Effector memory CD8-positive, alpha-beta T cell (primary cell): ENCODE results near the gene CDC42EP1.
"Not testable (repeated sequence)": the region's sequence is repeated elsewhere in the genome, so short reads cannot be mapped to it uniquely, and the experiment has no call there.

Experiments
- ATAC-seq: fragments of 150-1000 bp; cut with Tn5 transposase; replicated peaks from 2 replicates; pipeline ENCODE4 v1.10.0; 2021; ENCODE audit warnings: mild to moderate bottlenecking, moderate library complexity
- DNase-seq, 3 experiments: peaks; one replicate each; pipeline ENCODE4 v3.0.0; 2021
- H3K27ac Mint-ChIP-seq, 2 donors: one replicate each; pipeline ENCODE4 v1.8.0; 2022; ENCODE audit warnings: mild to moderate bottlenecking in 2 of 2, mixed read lengths in 2 of 2, moderate library complexity in 2 of 2
- H3K27me3 Mint-ChIP-seq, 2 donors: one replicate each; pipeline ENCODE4 v1.8.0; 2022; ENCODE audit warnings: mixed read lengths in 2 of 2
- H3K36me3 Mint-ChIP-seq: one replicate; pipeline ENCODE4 v1.8.0; 2022; ENCODE audit warnings: mild to moderate bottlenecking, moderate library complexity, mixed read lengths; ENCODE audit not compliant: insufficient read depth
- H3K4me1 Mint-ChIP-seq, 2 donors: one replicate each; pipeline ENCODE4 v1.8.0; 2022; ENCODE audit warnings: low read depth in 2 of 2, mixed read lengths in 2 of 2
- H3K4me3 Mint-ChIP-seq, 2 donors: one replicate each; pipeline ENCODE4 v1.8.0; 2022; ENCODE audit warnings: mild to moderate bottlenecking in 2 of 2, mixed read lengths in 2 of 2, moderate library complexity in 2 of 2
- H3K9me3 Mint-ChIP-seq, 2 donors: one replicate each; pipeline ENCODE4 v1.8.0; 2022; ENCODE audit warnings: mixed read lengths in 2 of 2

The CDC42EP1 gene

DNA sequence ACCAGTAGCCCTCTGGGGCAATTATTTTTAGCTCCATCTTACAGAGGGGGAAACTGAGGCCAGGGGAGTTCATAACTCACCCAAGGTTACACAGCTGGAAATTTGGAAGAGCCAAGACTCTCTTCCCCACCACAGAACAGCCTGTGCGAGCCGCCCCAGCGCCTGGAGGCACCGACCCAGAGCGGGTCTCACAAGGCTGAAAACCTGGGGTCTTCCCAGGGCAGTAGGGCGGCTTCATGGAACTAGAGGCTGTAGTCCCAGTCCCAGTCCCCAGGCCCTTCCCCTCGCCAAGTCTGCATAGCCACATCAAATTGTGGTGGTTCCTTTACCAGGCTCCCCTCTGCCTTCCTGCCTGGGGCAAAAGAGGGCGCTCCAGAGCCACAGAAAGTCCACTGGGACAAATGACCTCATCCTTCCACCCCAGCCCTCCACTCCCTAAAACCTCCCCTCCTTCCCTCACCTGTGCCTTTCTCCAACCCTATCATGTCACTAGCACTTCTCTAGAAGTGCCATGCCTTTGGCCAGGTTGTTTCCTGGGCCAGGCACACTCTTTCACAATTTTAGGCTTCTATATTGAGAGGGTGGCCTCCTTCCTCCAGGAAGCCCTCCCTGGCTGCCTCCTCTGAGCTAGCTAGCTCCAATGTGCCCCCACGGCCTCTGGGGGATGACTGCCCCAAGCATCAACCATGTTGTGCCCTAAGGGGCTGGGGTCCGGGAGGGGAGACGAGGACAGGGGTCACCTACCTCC, 15.2 kb upstream of the CDC42EP1 start:
- ATAC-seq (peak; percentile 52), DNase-seq (peak; percentile 27 to 39 (median 32))
- Mint-ChIP-seq H3K27me3 (peaks cover 15 to 46% of the 10 kb centered on the region in 2 donors), H3K9me3 (no peaks in the 10 kb centered on the region), H3K4me3 (no peak overlapping the region), H3K36me3 (peaks cover 7% of the 10 kb centered on the region), H3K27ac (no peak overlapping the region), H3K4me1 (peaks cover 16 to 27% of the 10 kb centered on the region in 2 donors)

DNA sequence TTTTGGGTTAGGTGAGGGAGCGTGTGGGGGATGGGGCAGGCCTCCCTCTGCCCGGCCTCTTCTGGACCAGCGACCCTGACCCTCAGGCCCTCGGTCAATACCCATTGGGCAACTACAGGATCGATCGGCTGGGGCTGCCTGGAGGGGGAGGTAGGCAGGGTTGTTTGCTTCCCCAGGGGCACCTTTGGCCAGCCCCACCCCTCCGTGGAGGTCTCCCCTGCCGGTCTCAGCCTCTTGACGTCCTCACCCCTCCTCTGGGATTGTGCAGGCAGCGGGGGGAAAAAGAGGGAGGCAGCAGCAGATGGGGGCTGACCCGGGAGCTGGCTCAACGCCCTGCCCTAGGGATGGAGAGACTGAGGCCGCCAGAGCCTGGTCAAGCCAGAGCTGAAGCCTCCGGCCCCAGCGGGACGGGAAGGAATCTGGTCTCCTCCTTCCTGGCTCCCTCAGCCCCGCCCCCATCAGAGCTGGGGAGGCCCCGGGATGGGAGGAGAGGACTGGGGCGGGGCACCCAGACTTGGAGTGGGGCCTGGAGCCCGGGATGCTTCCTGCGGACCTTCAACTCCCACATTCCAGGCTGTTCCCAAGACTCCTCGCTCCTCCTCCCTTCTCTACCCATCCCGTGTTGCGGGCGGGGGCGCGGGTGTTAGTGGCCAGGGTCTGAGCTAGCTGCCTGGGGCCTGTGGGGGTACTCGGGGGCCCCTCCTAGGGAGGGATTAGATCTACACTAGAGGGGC, 14.4 kb upstream of the CDC42EP1 start:
- no peak for ATAC-seq
- H3K27me3 Mint-ChIP-seq = peaks cover 8 to 39% of the 10 kb centered on the region in 2 donors

DNA sequence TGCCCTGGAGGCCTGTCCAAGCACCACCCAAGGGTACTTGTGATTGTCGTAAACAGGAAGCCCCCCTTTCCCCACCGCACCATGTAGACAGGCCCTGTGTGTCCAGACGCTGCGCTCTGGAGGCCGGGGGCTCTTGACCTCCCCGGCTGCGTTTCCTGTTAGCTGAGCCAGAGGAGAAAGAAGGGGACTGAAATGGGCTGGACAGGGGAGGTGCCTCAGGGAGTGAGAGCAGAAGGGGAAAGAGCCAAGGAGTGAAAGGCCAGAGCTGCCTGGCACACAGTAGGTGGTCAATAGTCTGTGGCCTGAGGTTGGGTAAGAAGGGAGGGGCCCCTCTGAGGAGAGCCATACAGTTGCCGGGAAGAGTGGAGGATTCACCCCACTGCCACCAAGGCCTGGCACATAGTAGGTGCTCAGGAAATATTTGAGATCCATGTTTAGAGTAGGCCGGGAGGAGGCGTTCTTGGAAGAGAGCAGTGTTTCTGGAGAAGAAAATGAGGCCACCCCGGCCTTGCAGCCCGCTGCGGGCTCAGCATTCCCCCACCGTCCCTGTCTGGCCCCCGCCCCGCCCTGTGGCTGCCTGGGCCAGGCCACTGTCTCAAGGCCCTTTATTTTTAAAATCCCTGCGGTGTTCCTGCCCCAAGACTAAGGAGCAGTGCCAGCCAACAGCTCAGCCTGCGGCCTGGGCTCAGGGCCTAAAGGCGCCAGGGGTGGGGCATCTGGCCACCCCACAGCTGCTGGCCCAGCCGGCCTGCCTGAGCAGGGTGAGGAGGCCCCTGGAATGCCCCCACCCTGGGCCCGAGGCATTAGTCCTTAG, 13.6 kb upstream of the CDC42EP1 start:
- ATAC-seq (no peak), DNase-seq (no peak)
- Mint-ChIP-seq H3K9me3 (no peaks in the 10 kb centered on the region), H3K36me3 (peaks cover 7% of the 10 kb centered on the region), H3K4me3 (no peak overlapping the region), H3K4me1 (peaks cover 7 to 17% of the 10 kb centered on the region in 2 donors), H3K27ac (peak overlapping the region in 1 of 2 donors; percentile 58), H3K27me3 (peaks cover 5 to 41% of the 10 kb centered on the region in 2 donors)

More for the DNA sequence above, 14.4 kb upstream of the CDC42EP1 start:
- Mint-ChIP-seq H3K4me3 (no peak overlapping the region), H3K4me1 (peaks cover 8 to 20% of the 10 kb centered on the region in 2 donors), H3K27ac (peak overlapping the region in 1 of 2 donors; percentile 58), H3K36me3 (peaks cover 7% of the 10 kb centered on the region), H3K9me3 (no peaks in the 10 kb centered on the region)
- DNase-seq = no peak

DNA sequence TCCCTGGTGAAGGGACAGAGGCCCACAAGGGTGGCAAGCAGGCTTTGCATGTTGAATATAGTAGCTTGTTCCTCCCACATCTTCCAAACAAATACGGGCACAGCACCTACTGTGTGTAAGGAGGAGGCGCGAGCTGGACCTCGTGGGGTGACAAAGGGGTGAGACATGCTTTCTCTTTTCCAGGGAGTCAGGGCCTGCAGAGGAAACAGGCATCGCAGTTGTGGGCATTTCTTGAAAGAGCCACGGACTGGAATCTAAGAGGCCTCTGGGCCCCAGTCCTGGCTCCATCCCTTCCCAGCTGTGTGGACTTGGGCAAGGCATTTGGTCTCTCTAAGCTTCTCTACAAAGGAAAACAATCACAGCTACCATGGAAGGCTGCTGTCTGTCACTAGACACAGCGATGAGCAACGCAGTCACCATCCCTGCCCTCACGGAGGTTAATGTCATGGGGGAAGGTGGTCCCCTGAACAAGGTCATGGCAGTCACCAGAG, 13.0 kb upstream of the CDC42EP1 start:
- H3K27ac Mint-ChIP-seq = no peak overlapping the region
- H3K9me3 Mint-ChIP-seq = no peaks in the 10 kb centered on the region
- peaks cover 0 to 38% of the 10 kb centered on the region in 2 donors for H3K27me3 Mint-ChIP-seq
- H3K4me3 Mint-ChIP-seq = no peak overlapping the region
- H3K4me1 Mint-ChIP-seq = peaks cover 7 to 11% of the 10 kb centered on the region in 2 donors
- no peak for ATAC-seq
- peaks cover 7% of the 10 kb centered on the region for H3K36me3 Mint-ChIP-seq
- no peak for DNase-seq

DNA sequence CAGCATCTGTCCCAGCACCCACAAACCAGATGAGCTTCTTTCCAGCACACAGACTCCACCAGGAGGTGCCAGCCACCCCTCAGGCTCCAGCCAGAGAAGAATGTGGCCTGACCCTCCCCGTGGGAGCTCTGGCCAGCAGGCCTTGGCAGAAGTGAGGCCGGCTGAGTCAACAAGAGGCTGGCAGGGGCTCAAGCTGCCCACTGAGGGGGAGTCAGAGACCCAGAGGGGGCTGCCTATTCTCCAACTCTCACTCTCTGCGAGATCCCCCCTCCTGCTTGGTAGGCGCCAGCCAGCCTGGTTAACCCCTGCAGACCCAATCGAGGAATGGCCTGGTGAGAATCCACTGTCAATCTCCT, 10.6 kb upstream of the CDC42EP1 start:
- DNase-seq (no peak), ATAC-seq (no peak)
- H3K27ac Mint-ChIP-seq = no peak overlapping the region
- H3K27me3 Mint-ChIP-seq = peaks cover 14 to 44% of the 10 kb centered on the region in 2 donors
- peaks cover 7 to 11% of the 10 kb centered on the region in 2 donors for H3K4me1 Mint-ChIP-seq
- H3K36me3 Mint-ChIP-seq = peaks cover 7% of the 10 kb centered on the region
- no peak overlapping the region for H3K4me3 Mint-ChIP-seq
- no peaks in the 10 kb centered on the region for H3K9me3 Mint-ChIP-seq

DNA sequence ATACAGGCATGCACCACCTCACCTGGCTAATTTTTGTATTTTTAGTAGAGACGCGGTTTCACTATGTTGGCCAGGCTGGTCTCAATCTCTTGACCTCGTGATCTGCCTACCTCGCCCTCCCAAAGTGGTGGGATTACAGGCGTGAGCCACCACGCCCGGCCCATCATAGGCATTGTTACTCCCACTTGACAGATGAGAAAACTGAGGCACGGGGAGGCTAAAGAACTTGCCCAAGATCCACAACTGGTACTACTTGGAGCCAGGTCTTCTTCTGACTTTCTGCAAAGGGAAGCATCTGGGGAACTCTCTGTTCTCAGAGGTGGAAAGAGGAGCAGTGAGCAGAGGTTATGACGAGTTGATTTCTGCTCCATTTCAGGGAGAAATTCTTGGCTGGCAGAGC, 9.4 kb upstream of the CDC42EP1 start:
- not testable (repeated sequence) for H3K27ac Mint-ChIP-seq, H3K4me3 Mint-ChIP-seq, H3K4me1 Mint-ChIP-seq, H3K9me3 Mint-ChIP-seq, DNase-seq, H3K36me3 Mint-ChIP-seq, ATAC-seq
- peaks cover 20 to 42% of the 10 kb centered on the region in 2 donors for H3K27me3 Mint-ChIP-seq

DNA sequence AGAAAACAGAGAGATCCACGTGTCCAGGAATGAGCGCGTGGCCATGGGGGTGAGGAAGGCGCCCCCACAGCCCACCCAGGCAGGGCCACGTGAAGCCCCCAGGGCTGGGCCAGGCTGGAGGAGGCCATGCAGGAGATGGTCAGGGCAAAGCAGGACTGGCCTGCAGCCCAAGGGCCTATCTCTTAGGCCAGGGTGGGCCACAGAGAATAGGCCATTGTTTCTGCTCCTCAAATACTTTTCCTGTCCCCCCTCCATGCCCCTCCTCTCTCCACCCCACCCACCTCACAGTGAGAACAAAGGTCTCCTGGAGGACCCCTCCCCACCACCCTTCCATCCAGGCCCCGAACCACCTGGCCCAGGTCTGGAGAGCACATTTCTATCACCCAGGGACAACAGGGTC, 8.3 kb upstream of the CDC42EP1 start:
- Mint-ChIP-seq H3K27ac (no peak overlapping the region), H3K27me3 (peaks cover 25 to 52% of the 10 kb centered on the region in 2 donors), H3K36me3 (no peaks in the 10 kb centered on the region), H3K9me3 (no peaks in the 10 kb centered on the region), H3K4me1 (peaks cover 0 to 5% of the 10 kb centered on the region in 2 donors), H3K4me3 (no peak overlapping the region)
- ATAC-seq (no peak), DNase-seq (no peak)

DNA sequence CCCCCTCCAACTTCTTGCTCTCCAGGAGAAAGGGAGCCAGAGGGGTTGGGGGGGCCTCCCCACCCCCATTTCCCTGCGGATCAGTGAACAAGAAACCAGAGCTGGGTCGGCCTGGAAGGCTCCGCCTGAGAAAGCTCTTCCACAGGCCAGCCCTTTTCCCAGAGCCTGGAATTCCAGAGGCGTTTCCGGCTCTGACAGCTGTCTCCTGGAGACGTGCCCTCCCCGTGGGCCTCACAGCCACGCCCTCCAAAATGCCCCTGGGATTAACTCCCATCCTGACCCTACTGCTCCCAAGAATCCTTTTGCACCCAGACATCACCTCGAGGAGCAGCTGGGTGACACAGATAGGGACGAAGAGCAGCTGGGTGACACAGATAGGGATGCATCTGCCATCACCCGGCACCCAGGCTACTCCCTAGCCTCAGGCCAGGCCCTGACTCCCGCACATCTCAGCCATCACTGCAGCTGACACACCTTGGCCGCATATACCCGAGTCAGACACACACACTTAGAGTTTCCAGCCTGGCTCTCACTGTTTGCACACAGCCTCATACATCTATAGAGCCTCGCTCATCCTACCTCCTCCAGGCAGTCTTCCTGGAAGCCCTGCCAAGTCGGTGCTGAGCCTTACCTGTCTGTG, 7.6 kb upstream of the CDC42EP1 start:
- Mint-ChIP-seq H3K4me1 (peaks cover 0 to 7% of the 10 kb centered on the region in 2 donors), H3K4me3 (no peak overlapping the region), H3K27me3 (peaks cover 25 to 59% of the 10 kb centered on the region in 2 donors), H3K9me3 (no peaks in the 10 kb centered on the region), H3K27ac (no peak overlapping the region), H3K36me3 (no peaks in the 10 kb centered on the region)
- DNase-seq (no peak), ATAC-seq (no peak)

DNA sequence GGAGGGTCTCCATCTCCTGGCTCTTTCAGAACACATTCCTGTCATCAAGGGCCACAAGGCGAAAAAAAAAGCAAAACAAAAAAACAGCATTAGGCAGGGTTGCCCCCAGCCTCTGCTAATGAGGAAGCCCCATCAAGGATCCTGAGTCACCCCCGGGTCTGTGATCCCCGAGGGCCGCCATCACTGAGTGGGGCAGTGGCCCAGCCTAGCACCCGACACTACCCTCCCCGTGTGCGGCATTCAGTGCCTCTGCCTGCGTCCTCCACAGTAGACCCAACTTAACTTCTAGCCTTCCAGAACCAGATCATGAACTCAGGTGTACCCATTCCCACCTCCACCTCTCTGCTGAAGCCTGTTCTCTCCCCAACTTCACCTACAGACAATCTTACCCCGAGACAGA, 6.6 kb upstream of the CDC42EP1 start:
- Mint-ChIP-seq H3K27me3 (peaks cover 27 to 70% of the 10 kb centered on the region in 2 donors), H3K9me3 (no peaks in the 10 kb centered on the region), H3K27ac (no peak overlapping the region), H3K4me1 (peaks cover 0 to 7% of the 10 kb centered on the region in 2 donors), H3K4me3 (no peak overlapping the region), H3K36me3 (no peaks in the 10 kb centered on the region)
- ATAC-seq = no peak
- no peak for DNase-seq

DNA sequence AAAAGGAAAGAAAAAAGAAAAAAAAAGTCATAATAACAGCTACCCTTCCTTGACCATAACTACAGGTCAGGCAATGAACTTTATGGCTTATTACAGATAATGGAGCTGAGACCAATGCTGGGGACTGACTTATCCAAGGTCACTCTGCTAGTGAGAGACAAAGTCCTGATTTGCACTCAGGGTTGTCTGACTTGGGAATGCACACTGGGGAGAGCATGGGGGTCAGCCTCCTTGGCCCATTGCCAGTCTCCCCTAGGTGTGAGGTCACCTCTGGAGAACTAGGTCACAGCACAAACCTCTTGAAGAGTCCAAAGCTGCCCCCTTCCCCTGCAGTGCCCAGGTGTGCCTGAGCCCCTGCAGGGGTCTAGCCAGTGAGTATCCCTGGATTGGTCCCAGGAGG, 5.3 kb upstream of the CDC42EP1 start:
- no peaks in the 10 kb centered on the region for H3K36me3 Mint-ChIP-seq
- H3K9me3 Mint-ChIP-seq = no peaks in the 10 kb centered on the region
- H3K27ac Mint-ChIP-seq = no peak overlapping the region
- H3K4me3 Mint-ChIP-seq = no peak overlapping the region
- DNase-seq (no peak), ATAC-seq (no peak)
- peaks cover 33 to 82% of the 10 kb centered on the region in 2 donors for H3K27me3 Mint-ChIP-seq
- peaks cover 0 to 7% of the 10 kb centered on the region in 2 donors for H3K4me1 Mint-ChIP-seq

DNA sequence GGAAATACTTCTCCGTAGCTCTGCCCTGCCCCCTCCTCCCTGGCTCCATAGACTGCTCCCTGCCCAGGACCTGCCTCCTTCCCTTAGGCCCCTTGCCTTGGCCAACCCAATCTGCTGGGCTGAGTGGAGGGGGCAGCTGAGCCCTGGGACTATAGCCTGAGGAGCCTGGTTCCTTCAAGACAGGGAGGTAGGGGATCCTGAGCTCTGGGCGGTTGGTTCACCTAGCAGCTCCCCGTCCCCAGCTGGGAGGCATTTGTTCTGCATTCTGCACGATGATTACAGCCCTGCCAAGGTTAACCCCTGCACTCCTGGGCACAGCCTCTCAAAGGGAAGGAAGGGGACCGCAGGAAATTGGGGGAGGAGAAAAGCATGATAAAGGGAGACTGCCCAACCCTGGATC, 3.6 kb upstream of the CDC42EP1 start:
- Mint-ChIP-seq H3K27me3 (peaks cover 39 to 81% of the 10 kb centered on the region in 2 donors), H3K36me3 (no peaks in the 10 kb centered on the region), H3K4me1 (peaks cover 6 to 13% of the 10 kb centered on the region in 2 donors), H3K27ac (no peak overlapping the region), H3K9me3 (no peaks in the 10 kb centered on the region), H3K4me3 (no peak overlapping the region)
- ATAC-seq (no peak), DNase-seq (no peak)

DNA sequence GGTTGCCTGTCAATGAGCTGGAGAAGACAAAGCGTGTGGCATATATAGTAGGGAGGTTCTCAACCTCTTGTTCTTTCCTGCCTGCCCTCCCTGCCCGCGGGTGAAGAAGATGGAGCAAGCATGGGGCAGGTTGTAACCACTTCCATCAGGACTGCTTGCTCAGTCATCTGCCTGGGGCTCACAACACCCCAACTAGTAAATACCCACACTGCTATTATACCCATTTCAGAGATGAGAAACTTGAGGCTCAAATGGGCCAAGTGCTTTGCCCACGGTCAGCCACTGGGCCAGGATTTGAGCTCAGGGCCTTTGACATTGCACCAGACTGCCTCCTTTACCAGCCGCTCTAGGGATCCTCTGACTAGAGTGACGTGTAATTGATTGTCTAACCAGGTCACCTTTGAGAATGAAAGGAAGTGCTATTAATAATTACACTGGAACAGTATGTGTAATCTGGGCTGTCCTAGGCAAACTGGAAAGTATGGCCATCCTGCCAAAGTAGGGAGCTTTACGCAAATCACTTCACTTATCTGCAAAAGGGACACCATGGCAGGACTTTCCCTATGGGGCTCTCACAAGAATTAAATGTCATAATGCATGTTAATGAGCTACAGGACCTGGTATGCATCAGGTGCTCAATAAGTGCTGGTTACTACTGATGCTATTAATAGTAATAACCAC, 2.8 kb upstream of the CDC42EP1 start:
- ATAC-seq = no peak
- H3K36me3 Mint-ChIP-seq = no peaks in the 10 kb centered on the region
- H3K9me3 Mint-ChIP-seq = no peaks in the 10 kb centered on the region
- H3K27me3 Mint-ChIP-seq = peaks cover 47 to 84% of the 10 kb centered on the region in 2 donors
- H3K27ac Mint-ChIP-seq = no peak overlapping the region
- H3K4me1 Mint-ChIP-seq = peaks cover 12 to 20% of the 10 kb centered on the region in 2 donors
- H3K4me3 Mint-ChIP-seq = no peak overlapping the region
- DNase-seq = no peak
